ENCODE measurements around the gene SEC14L3.

- TF ChIP-seq CTCF (IDR thresholded peaks at IDR 0.05) (no peak), POLR2A (IDR thresholded peaks at IDR 0.05) (no peak)
These were observed 11.7 kb downstream of the SEC14L3 start for GRCh38 chr22:30460147-30460546.
